ENCODE measurements around the gene NKPD1. TPM values are rescaled to one million over a fixed set of nuclear protein-coding genes. Genes with fewer than 3 reads are reported as not detected.

Gene NKPD1
- polyA plus RNA-seq, 2 of the 4 experiments (the other 2 are of a cell fraction), result 0.12 to 0.15 TPM

- H3K27ac ChIP-seq, result no peak overlapping the region
- no peak for FAIRE-seq
Measured at GRCh38 chr19:45168767-45169351, 8.1 kb upstream of the NKPD1 start.

GRCh38 chr19:45166723-45167252 lies 6.0 kb upstream of the NKPD1 start:
- Histone ChIP-seq H3K9me3 (no peaks in the 10 kb centered on the region), H3K4me1 (0 out of 3 replicates have a peak, but pooled peaks cover 4% of the 10 kb centered on the region), H3K27ac (no peak overlapping the region), H3K4me2 (no peak overlapping the region), H3K4me3 (no peak overlapping the region)
- TF ChIP-seq BHLHE40 (IDR thresholded peaks at IDR 0.05; ENCODE audit: low read depth, low read length) (no peak), ZC3H11A (IDR thresholded peaks at IDR 0.05) (no peak), HOXB13 (CRISPR knock-in tag; IDR thresholded peaks at IDR 0.05; ENCODE audit: low read depth) (no peak), HMGXB4 (CRISPR knock-in tag; IDR thresholded peaks at IDR 0.05; ENCODE audit: borderline replicate concordance) (no peak), ATOH8 (CRISPR knock-in tag; IDR thresholded peaks at IDR 0.05; ENCODE audit: low read depth) (no peak), FOXS1 (CRISPR knock-in tag; IDR thresholded peaks at IDR 0.05) (no peak), USF2 (IDR thresholded peaks at IDR 0.05) (no peak), RCOR1 (IDR thresholded peaks at IDR 0.05; ENCODE audit: low read depth, low read length) (no peak), CHD2 (IDR thresholded peaks at IDR 0.05; ENCODE audit: low read length, partially characterized antibody) (no peak), SMC3 (IDR thresholded peaks at IDR 0.05) (no peak), EHF (CRISPR knock-in tag; IDR thresholded peaks at IDR 0.05) (no peak), ESRRA (IDR thresholded peaks at IDR 0.05; ENCODE audit: borderline replicate concordance, low read length) (no peak), JUN (IDR thresholded peaks at IDR 0.05) (no peak), NR3C1 (IDR thresholded peaks at IDR 0.05) (no peak), FOSB (CRISPR knock-in tag; IDR thresholded peaks at IDR 0.05) (no peak)
- FAIRE-seq (no peak), DNase-seq (ENCODE audit: low read depth in 1 of 2, low spot score in 1 of 2) (no peak), ATAC-seq (no peak)
- POLR2A ChIA-PET, result interaction anchor here (0.6 to 2.2 kb wide), 3 partner anchors 10 to 86 kb away, joined by 4 to 9 read pairs (median 5); partner anchors contain the start of genes BLOC1S3 and TRAPPC6A
- WGBS (ENCODE audit: missing lambda C conversion rate), result 83% methylated on average over 14 of the region's 14 CpGs
- CTCF ChIA-PET, result interaction anchor here (0.9 to 3.1 kb wide), 6 partner anchors 8 to 75 kb away, joined by 3 to 18 read pairs (median 3); partner anchors contain the start of genes BLOC1S3 and TRAPPC6A

More at GRCh38 chr19:45168767-45169351, 8.1 kb upstream of the NKPD1 start:
- H3K4me1 ChIP-seq, result 0 out of 3 replicates have a peak, but pooled peaks cover 4% of the 10 kb centered on the region
- no peak overlapping the region for H3K4me2 ChIP-seq
- DNase-seq (ENCODE audit: low read depth in 1 of 2, low spot score in 1 of 2) (no peak), ATAC-seq (no peak)
- ChIA-PET CTCF (interaction anchor here (0.5 to 3.1 kb wide), 6 partner anchors 9 to 134 kb away, joined by 3 to 18 read pairs (median 3); partner anchors contain the start of genes BLOC1S3 and TRAPPC6A), POLR2A (no interaction called here)
- TF ChIP-seq RARB (CRISPR knock-in tag; IDR thresholded peaks at IDR 0.05) (no peak), HMGXB4 (CRISPR knock-in tag; IDR thresholded peaks at IDR 0.05; ENCODE audit: borderline replicate concordance) (no peak), POLR2AphosphoS2 (conservative IDR thresholded peaks at IDR 0.05; ENCODE audit: low read length) (no peak), TP53 (CRISPR knock-in tag; IDR thresholded peaks at IDR 0.05) (no peak), ZNF302 (CRISPR knock-in tag; IDR thresholded peaks at IDR 0.05) (no peak), FOXS1 (CRISPR knock-in tag; IDR thresholded peaks at IDR 0.05) (no peak), EP300 (IDR thresholded peaks at IDR 0.05) (no peak), SREBF2 (IDR thresholded peaks at IDR 0.05) (no peak), ELK1 (IDR thresholded peaks at IDR 0.05; ENCODE audit: low read depth, low read length) (no peak), KDM1A (IDR thresholded peaks at IDR 0.05; ENCODE audit: low read depth) (no peak), KDM5A (IDR thresholded peaks at IDR 0.05) (no peak), RNF2 (IDR thresholded peaks at IDR 0.05; ENCODE audit: borderline replicate concordance, low read depth) (no peak), HOXB13 (CRISPR knock-in tag; IDR thresholded peaks at IDR 0.05; ENCODE audit: low read depth) (no peak), BHLHE40 (IDR thresholded peaks at IDR 0.05; ENCODE audit: low read depth, low read length) (no peak)
- 81% methylated on average over 16 of the region's 16 CpGs for WGBS (ENCODE audit: missing lambda C conversion rate)
- no peak overlapping the region for H3K4me3 ChIP-seq
- no peaks in the 10 kb centered on the region for H3K9me3 ChIP-seq
